Left cardiac atrium (tissue), 4 donors: ENCODE measurements around the gene OTOF. TPM values are rescaled to one million over a fixed set of nuclear protein-coding genes. Genes with fewer than 3 reads are reported as not detected.
"Not testable (repeated sequence)": the region's sequence is repeated elsewhere in the genome, so short reads cannot be mapped to it uniquely, and the experiment has no call there.

Experiments used
- ATAC-seq, 2 donors: fragments of 200-7000 bp; cut with Tn5 transposase; one replicate each; pipeline ENCODE4 v1.9.1; 2020; ENCODE audit warnings: mild to moderate bottlenecking in 2 of 2, moderate library complexity in 2 of 2
- DNase-seq: peaks from one replicate; pipeline ENCODE4 v3.0.0-alpha.2; 2020
- intact Hi-C, 2 donors: fragments of 100-400 bp; cut with DNase I; formaldehyde crosslinking; loops; one replicate each; pipeline versions ENCODE4 v1.14.1 to v1.15.1; 2022 to 2023
- total RNA-seq, 2 donors: library from RNA; stranded (reverse); fragmentation: NEBNext Ultra II Directional; extraction: Animal tissue kit (Norgen Biotek cat#: 25700); gene quantifications; one replicate each; pipeline ENCODE4 v1.2.1, GENCODE V29; 2021
- donor health status: DM: no; HTN: yes; CAD: no.
- donor health status: DM: no; HTN: yes; CAD: no; lungs with severe emphysema.
- donor health status: DM: yes; HTN: yes; CAD: no.
- donor health status: Dilated cardiomyopathy.

OTOF gene
- total RNA-seq, 2 donors from 2014 or later = 0.18 TPM; not detected in 1

DNA sequence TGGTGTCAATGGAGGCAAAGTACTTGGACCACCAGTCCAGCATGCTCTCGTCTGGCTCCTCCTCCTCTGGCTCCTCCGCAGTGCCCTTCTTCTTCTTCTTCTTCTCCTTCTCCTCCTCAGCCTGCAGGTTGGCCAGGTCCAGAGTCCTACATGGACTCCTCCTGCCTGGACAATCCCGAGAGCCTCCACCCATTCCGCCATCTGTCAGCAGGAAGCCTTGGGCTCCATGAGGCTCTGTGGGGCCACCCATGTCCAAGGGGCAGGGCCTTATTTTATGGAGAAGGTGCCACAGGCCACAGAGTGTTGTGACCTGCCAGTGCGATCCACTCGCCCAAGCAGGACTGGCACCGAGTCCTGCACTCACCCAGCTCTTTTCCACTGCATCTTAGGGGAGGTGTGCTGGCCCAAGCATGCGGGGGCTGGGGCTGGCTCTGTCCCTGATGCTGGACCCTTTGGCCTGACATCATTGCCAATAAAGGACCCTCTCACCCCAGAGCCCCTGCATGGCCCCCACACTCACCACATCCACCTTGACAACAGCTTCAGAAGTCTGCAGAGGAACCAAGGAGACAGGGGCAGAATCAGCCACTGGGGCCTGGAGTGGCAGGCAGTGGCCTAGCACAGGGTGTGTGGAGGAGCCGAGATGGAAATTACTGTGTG is 7.2 kb downstream of the OTOF start:
- intact Hi-C loops = no loop called here
- ATAC-seq = no peak
- DNase-seq = no peak

DNA sequence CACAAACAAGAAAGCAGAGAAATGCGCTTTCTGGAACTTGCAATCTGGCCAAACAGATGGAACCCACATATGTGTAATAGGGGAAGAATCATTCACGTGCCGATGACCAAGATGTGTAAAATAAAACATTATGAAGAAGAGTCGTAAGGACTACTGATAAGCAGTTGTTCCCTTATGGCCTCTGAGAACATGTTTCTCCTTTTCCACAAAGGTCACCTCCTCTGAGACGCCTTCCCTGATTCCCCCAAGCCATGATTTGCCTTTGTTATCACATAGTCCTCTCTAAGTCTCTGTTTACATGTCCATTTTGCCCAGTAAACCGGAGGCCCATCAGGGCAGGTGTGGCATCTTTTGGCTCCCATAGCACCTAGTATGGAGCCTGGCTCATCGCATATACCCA is 8.0 kb downstream of the OTOF start:
- no peak for ATAC-seq
- intact Hi-C loops = no loop called here
- DNase-seq = no peak

- intact Hi-C loops = no loop called here
- no peak for ATAC-seq
- no peak for DNase-seq
Observed at GRCh38 chr2:26469092-26469710, 8.7 kb downstream of the OTOF start.

- ATAC-seq, intact Hi-C loops: not testable (repeated sequence)
Observed at GRCh38 chr2:26468544-26468943, 9.4 kb downstream of the OTOF start.

GRCh38 chr2:26466662-26467310 is 11.1 kb downstream of the OTOF start:
- DNase-seq (no peak), ATAC-seq (peak in 1 of 2 donors; percentile 40)
- intact Hi-C loops = no loop called here

More at GRCh38 chr2:26468544-26468943, 9.4 kb downstream of the OTOF start:
- DNase-seq = not testable (repeated sequence)

GRCh38 chr2:26465981-26466471 is 11.9 kb downstream of the OTOF start:
- DNase-seq = no peak
- intact Hi-C loops = no loop called here
- ATAC-seq = no peak

- no peak for DNase-seq
- ATAC-seq = no peak
- intact Hi-C loops = no loop called here
Observed at GRCh38 chr2:26465266-26465925, 12.5 kb downstream of the OTOF start.

- intact Hi-C loops = no loop called here
- DNase-seq (no peak), ATAC-seq (no peak)
Observed at GRCh38 chr2:26464390-26465265, 13.3 kb downstream of the OTOF start.

DNA sequence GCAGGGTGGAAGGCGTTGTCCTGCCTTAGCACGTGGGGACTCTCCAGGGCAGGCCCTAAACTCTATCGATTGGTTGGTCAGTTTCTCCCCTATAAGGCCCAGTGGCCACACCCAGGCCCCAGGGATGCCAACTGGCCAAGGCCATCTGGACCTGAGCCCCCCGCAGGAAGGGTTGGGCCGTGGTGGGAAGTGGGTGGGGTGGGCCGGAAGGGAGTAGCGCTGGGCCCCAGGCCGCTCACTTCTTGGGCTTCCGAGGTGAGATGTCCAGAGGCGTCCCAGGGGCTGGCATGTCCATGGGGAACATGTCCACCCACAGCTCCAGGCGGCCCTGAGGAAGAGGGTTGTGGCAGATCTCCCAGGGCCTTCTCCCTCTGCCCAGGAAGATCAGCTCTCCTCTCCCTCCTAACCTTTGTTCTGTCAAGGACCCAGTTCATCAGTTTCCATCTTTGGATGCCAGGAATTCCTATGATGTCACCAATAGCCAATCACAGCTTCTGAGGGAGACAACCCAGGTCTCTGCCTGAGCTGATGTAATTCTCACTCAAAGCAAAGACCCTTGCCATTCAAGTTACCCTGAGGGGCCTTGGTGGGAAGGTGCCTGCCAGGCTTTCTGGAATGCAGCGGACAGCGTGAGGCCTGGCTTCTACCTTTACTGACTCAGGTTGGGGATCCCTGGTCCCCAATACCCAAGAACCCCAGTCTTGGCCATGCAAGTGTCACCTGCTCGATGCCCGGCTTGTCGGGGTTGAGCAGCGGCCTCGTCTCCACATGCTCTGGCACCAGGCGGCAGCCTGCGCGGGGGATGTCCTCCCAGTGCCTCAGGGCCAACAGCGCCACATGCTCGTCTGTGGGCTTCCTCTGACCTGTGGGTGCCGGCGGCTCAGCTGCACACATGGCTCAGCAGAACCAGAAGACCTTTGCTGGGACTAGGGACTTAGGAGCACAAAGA is 14.4 kb downstream of the OTOF start:
- intact Hi-C loops = no loop called here
- ATAC-seq = no peak
- DNase-seq = no peak

DNA sequence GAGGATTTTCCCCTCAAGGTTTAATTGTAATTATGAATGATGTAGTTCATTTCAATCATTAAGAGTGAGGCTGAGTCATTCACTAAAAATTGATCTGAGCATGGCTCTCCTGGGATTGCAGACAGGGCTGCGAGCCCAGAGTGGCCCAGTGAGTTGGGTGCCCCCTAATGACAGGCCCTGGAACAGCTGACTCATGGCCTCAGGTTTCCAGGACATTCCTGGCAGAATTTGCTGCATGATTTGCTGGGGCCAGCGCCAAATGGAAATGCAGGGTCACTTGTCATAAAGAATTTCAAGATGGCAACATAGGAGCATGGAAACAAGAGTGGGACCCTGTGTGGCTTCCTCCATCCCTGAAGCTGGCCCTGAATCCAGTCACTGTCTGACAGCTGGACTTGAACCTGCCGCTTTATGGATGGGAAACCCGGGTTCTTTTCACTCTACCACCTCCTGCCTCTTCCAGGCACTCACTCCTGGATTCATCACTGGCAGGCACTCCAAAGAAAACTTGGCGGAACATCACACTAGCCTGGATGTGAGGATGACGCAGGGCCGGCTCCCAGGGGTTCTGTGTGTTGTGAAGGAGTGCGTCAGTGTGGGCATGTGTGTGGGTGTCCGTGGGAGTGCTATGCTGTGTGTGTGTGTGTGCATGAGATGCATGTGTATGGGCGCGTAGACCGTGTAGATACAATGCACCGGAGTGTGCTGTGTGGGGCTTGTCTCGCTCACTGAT is 15.2 kb downstream of the OTOF start:
- intact Hi-C loops = no loop called here
- peak in 1 of 2 donors; percentile 49 for ATAC-seq

GRCh38 chr2:26462100-26462499 is 15.8 kb downstream of the OTOF start:
- no peak for DNase-seq
- intact Hi-C loops = no loop called here
- no peak for ATAC-seq

More for the DNA sequence above, 15.2 kb downstream of the OTOF start:
- DNase-seq = no peak

DNA sequence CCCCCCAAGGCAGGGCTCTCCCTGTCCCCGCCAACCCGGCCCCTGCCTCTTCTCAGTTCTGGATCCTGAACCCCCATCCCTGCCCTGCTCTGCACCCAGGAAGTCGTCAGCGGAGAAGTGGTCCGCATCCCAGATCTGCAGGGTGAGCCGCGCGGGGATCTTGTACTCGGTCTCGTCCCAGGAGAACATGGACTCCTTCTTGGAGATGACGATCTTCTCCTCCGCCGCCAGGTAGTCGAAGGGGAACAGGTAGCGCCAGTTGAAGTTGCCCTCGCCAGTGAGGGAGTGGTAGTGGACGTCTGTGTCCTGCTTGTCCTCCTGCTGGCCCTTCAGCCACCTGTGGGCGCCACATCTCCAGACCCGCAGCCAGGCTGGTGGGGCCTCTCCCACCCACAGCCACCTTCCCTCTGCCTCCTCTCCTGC is 16.3 kb downstream of the OTOF start:
- intact Hi-C loops = no loop called here
- no peak for DNase-seq

DNA sequence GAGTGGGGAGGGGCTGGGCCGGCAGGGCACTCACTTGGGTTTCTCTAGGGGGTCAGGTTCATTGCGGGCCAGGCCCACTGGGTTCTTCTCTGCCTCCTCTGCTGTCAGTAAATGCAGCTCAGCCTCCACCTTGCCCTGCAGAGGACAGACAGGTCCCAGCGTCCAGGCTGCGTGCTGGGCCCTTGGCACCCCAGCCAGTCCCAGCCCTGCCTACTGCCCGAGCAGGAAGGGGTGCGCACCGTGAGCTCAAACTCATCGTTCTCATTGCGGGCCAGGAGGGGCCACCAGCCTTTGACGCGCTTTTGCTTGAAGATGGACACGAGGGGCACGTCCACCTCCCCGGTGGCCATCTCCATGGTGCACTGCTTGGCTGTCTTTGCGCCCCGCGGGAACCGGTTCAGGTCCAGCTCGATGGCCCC is 17.3 kb downstream of the OTOF start:
- DNase-seq = no peak
- intact Hi-C loops = no loop called here
- ATAC-seq = no peak

More for the DNA sequence above, 16.3 kb downstream of the OTOF start:
- no peak for ATAC-seq

DNA sequence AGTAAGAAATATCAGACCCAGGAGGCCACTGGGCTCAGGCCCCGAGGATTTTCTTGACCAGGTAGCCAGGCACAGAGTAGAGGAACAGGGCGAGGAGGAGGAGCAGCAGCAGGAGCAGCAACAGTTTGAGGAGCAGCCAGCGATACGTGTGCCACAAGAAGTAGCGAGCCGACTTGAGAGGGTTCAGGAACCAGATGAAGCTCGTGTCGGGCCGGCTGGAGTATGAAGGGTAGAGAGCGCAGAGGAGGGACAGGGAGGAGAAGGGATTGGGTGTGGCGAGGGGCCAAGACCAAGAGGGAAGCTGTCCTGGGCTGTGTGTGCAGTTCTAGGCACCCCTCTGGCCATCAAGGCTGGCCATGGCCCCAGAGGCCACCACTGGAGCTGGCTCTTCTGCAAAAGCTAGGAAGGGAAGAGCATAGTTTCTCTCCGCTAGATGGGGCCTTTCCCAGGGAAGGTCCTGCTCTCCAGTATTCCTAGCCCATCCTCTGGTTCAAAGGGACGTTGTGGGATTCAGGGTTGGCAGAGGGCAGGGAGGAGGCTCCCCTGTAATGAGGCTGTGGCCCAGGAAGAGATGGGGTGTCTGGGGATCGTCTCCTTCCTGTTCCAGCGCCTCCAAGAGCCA is 17.8 kb downstream of the OTOF start:
- ATAC-seq (no peak), DNase-seq (no peak)
- intact Hi-C loops = no loop called here

DNA sequence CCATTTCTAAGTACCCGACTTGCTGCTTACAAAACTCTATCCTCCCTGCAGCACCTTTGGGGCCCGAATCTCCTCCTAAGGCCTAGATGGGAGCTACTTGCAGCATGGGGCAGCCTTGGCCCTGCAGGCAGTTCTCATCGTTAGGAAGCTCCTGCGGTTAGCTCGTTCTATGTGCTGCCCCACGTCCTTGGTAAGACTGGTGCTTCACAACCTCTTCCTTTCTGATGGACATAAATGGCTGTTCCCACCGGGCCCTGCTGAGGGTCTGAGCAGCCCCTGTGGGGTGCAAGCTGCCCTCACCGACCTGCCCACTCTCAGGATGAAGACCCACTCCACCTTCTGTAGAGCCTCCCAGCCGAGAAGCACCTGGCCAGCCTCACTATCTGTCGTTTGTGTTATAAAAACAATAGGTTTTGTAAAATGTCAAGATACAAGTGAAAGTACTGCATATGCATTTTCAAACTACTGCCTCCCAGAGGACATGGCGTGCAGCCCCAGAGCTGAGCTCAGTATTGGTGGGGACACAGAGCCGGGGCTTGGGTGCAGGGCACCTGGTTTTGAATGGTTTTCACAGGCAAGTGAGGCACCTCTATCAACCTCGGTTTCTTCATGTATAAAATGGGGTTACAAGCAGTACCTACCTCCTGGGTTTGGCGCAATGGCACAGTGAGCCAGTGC is 19.4 kb downstream of the OTOF start:
- intact Hi-C loops = no loop called here
- DNase-seq (no peak), ATAC-seq (no peak)

DNA sequence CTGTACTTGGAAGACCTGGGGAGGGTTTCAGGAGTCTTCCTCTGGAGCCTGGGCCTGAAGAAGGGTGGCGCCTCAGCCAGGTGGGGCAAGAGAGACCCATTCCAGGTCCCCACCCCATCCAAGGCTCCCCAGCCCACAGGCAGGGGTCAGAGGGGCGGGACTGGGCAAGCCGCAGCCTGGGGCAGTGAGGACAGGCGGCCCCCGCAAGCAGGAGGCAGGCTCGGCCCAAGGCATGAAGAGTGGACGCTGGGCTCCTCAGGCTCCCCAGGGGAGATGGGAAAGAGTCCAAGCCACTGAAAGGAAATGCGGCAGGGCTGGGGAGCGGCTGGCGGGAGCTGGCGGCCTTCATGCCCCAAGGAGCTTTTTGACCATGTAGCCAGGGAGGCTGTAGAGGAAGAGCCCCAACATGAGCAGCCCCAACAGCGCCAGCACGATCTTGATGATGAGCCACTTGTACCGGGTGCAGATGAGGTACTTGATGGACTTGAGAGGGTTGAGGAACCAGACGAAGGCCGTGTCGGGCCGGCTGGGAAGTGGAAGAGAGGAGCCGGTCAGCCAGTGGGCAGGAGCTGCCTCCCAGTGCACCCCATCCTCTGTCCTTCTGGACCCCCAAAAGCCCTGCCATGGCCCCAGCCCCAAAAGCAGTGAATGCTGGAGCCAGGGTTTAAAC is 20.1 kb downstream of the OTOF start:
- ATAC-seq = no peak
- intact Hi-C loops = no loop called here
- no peak for DNase-seq
